OCI-LY1 (cell line): Measurements from ENCODE around the gene HDAC8.

Experiments
- H2AFZ ChIP-seq: fragments of 200-600 bp; sonication (generic), shearing (Covaris generic); 2 replicates; pipeline ENCODE4 v1.6.0; 2014; ENCODE audit warnings: antibody characterized with exemption, mild to moderate bottlenecking, low read length
- H3F3A ChIP-seq: fragments of 200-600 bp; sonication (generic), shearing (Covaris generic); 2 replicates; pipeline ENCODE4 v1.6.0; 2014; ENCODE audit warnings: mild to moderate bottlenecking, antibody characterized with exemption, low read length, moderate library complexity; ENCODE audit not compliant: insufficient read depth
- H3K27ac ChIP-seq: fragments of 200-600 bp; sonication (generic); 2 replicates; pipeline ENCODE4 v1.5.1; 2014; ENCODE audit warnings: low read length, mixed run types, mild to moderate bottlenecking, low read depth; ENCODE audit not compliant: poor library complexity, severe bottlenecking
- H3K27me3 ChIP-seq: fragments of 200-600 bp; sonication (generic); 2 replicates; pipeline ENCODE4 v1.6.0; 2014; ENCODE audit warnings: antibody characterized with exemption, mild to moderate bottlenecking, low read length, moderate library complexity; ENCODE audit not compliant: insufficient read depth
- H3K36me3 ChIP-seq: fragments of 200-600 bp; sonication (generic); 2 replicates; pipeline ENCODE4 v1.6.1; 2014; ENCODE audit warnings: mild to moderate bottlenecking, antibody characterized with exemption, low read length, moderate library complexity, mixed read lengths; ENCODE audit not compliant: insufficient read depth
- H3K4me1 ChIP-seq: fragments of 200-600 bp; sonication (generic); 2 replicates; pipeline ENCODE4 v1.5.1; 2014; ENCODE audit warnings: mild to moderate bottlenecking, low read length, moderate library complexity; ENCODE audit not compliant: insufficient read depth, severe bottlenecking
- H3K4me2 ChIP-seq: fragments of 200-600 bp; sonication (generic), shearing (Covaris generic); 2 replicates; pipeline ENCODE4 v1.6.1; 2014; ENCODE audit warnings: low read length
- H3K4me3 ChIP-seq: fragments of 200-600 bp; sonication (generic); 2 replicates; pipeline ENCODE4 v1.5.1; 2014; ENCODE audit warnings: low read length, low read depth, mild to moderate bottlenecking, mixed read lengths; ENCODE audit not compliant: poor library complexity, severe bottlenecking
- H3K79me2 ChIP-seq: fragments of 200-600 bp; shearing (Covaris generic); 2 replicates; pipeline ENCODE4 v1.6.1; 2016; ENCODE audit warnings: mixed run types, low read length, mixed read lengths; ENCODE audit not compliant: insufficient read depth
- H3K9ac ChIP-seq: fragments of 200-600 bp; sonication (generic), shearing (Covaris generic); 2 replicates; pipeline ENCODE4 v1.6.1; 2014; ENCODE audit warnings: mild to moderate bottlenecking, low read length, mixed read lengths
- H3K9me2 ChIP-seq: fragments of 200-600 bp; sonication (generic), shearing (Covaris generic); 2 replicates; pipeline ENCODE4 v1.6.1; 2014; ENCODE audit warnings: low read depth, mild to moderate bottlenecking, low read length, mixed read lengths
- H3K9me3 ChIP-seq: fragments of 200-600 bp; shearing (Covaris generic); 2 replicates; pipeline ENCODE4 v1.6.1; 2014; ENCODE audit warnings: low read length, mixed read lengths
- H4K20me1 ChIP-seq: fragments of 200-600 bp; sonication (generic), shearing (Covaris generic); 2 replicates; pipeline ENCODE4 v1.6.0; 2016; ENCODE audit warnings: mild to moderate bottlenecking, low read length; ENCODE audit not compliant: insufficient read depth
- CTCF ChIP-seq: fragments of 200-600 bp; sonication (generic), shearing (Covaris generic); IDR thresholded peaks from 2 replicates; pipeline ENCODE4 v1.5.1; 2017; ENCODE audit warnings: mild to moderate bottlenecking, antibody characterized with exemption, low read length, moderate library complexity, mixed read lengths
- EZH2 ChIP-seq: fragments of 200-600 bp; sonication (generic), shearing (Covaris generic); IDR thresholded peaks from 2 replicates; pipeline ENCODE4 v1.8.0; 2017; ENCODE audit warnings: borderline replicate concordance, mixed run types, mild to moderate bottlenecking, antibody characterized with exemption, low read length, moderate library complexity, mixed read lengths

Gene HDAC8

GRCh38 chrX:72526534-72527508 lies 45.8 kb downstream of the HDAC8 start:
- H3K36me3 ChIP-seq = no peaks in the 10 kb centered on the region
- H3K79me2 ChIP-seq = no peaks in the 10 kb centered on the region
- TF ChIP-seq CTCF = no peak
- no peak for TF ChIP-seq EZH2
- H3K4me2 ChIP-seq = no peak overlapping the region
- no peak overlapping the region for H2AFZ ChIP-seq
- no peaks in the 10 kb centered on the region for H3F3A ChIP-seq
- no peak overlapping the region for H3K9ac ChIP-seq
- H3K9me3 ChIP-seq = no peaks in the 10 kb centered on the region
- no peaks in the 10 kb centered on the region for H3K9me2 ChIP-seq
- no peaks in the 10 kb centered on the region for H3K27me3 ChIP-seq
- H3K4me3 ChIP-seq = no peak overlapping the region
- no peaks in the 10 kb centered on the region for H3K4me1 ChIP-seq
- no peak overlapping the region for H3K27ac ChIP-seq
- H4K20me1 ChIP-seq = no peaks in the 10 kb centered on the region

DNA sequence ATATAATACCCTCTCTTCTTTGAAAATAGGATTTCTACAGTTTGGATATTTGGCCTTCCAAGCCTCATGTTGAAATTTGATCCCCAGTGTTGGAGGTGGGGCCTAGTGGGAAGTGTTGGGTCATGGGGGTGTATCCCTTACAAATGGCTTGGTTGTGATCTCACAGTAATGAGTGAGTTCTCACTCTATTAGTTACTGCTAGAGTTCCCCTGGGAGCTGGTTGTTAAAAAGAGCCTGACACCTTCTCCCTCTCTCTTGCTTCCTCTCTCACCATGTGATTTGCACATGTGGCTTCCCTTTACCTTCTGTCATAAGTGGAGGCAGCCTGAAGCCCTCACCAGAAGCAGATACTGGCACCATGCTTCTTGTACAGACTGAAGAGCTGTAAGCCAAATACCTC lies 73.9 kb downstream of the HDAC8 start:
- no peaks in the 10 kb centered on the region for H3K4me1 ChIP-seq

DNA sequence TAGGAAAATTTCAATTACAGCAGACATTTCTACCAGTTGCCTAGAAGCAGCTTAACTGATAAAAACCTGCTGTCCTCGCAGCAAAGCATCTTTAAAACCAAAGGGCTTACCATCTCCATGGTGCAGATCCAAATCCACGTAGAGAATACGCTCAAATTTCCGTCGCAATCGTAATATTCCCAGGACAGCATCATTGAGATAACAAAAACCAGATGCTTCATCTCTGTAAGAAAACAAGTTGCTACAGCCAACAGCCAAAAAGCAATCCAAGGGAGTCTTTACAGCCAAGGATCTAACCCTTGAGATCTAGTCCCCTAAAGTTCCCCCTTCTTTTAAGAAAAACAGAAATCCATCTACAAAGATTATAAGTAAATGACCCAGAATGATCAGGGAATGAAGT lies 77.6 kb downstream of the HDAC8 start:
- Histone ChIP-seq H3K27ac (no peak overlapping the region), H3K36me3 (peaks cover 3% of the 10 kb centered on the region; the same call in 1 of the 2 replicates), H3K27me3 (no peaks in the 10 kb centered on the region), H3K4me2 (no peak overlapping the region), H3F3A (no peaks in the 10 kb centered on the region), H3K4me3 (no peak overlapping the region), H3K9ac (no peak overlapping the region), H3K79me2 (no peaks in the 10 kb centered on the region), H3K4me1 (peaks cover 6% of the 10 kb centered on the region), H3K9me3 (no peaks in the 10 kb centered on the region), H2AFZ (no peak overlapping the region), H3K9me2 (no peaks in the 10 kb centered on the region), H4K20me1 (no peaks in the 10 kb centered on the region)
- TF ChIP-seq CTCF (no peak), EZH2 (no peak)

More for the DNA sequence above, 73.9 kb downstream of the HDAC8 start:
- Histone ChIP-seq H3K79me2 (no peaks in the 10 kb centered on the region), H3K4me2 (no peak overlapping the region), H4K20me1 (no peaks in the 10 kb centered on the region), H3K27me3 (no peaks in the 10 kb centered on the region), H3K4me3 (no peak overlapping the region), H3K9ac (no peak overlapping the region), H3K36me3 (no peaks in the 10 kb centered on the region), H3F3A (no peaks in the 10 kb centered on the region), H3K9me2 (no peaks in the 10 kb centered on the region), H2AFZ (no peak overlapping the region), H3K9me3 (no peaks in the 10 kb centered on the region), H3K27ac (no peak overlapping the region)
- no peak for TF ChIP-seq EZH2
- no peak for TF ChIP-seq CTCF
